ENCODE results near the gene EID2.

DNA sequence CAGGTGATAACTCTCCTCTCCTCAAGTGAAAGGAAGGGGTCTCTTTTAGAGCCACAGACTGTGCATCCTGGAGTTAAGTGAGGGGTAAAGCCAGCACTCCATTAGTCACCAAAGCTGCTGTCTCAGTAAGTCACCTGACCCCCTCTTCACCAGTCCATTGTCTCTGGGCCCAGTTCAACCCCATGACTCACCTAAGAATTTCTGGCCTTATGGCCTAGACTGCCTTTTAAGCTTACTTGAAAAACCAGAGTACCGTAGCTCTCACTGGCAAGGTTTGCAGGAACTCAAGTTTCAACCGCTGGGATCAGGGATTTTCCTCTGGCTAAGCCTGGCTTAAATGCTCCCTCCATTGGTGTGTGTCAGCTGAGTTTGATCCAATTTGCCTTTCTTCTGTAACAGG, 23.4 kb upstream of the EID2 start:
- TF ChIP-seq MAFK (conservative IDR thresholded peaks at IDR 0.05 in 1 of 2, IDR thresholded peaks at IDR 0.05 in 1 of 2; ENCODE audit: low read length in 2 of 2) = no peak
- TF ChIP-seq, protein P1, sequence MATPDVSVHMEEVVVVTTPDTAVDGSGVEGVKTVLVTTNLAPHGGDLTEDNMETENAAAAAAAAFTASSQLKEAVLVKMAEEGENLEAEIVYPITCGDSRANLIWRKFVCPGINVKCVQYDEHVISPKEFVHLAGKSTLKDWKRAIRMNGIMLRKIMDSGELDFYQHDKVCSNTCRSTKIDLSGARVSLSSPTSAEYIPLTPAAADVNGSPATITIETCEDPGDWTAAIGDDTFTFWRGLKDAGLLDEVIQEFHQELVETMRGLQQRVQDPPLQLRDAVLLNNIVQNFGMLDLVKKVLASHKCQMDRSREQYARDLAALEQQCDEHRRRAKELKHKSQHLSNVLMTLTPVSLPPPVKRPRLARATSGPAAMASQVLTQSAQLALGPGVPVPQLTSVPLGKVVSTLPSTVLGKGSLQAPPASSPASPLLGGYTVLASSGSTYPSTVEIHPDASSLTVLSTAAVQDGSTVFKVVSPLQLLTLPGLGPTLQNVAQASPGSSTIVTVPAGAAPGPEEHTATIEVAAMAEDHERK (CRISPR knock-in tag; IDR thresholded peaks at IDR 0.05; ENCODE audit: low read depth) = no peak
- TF ChIP-seq, protein P2, sequence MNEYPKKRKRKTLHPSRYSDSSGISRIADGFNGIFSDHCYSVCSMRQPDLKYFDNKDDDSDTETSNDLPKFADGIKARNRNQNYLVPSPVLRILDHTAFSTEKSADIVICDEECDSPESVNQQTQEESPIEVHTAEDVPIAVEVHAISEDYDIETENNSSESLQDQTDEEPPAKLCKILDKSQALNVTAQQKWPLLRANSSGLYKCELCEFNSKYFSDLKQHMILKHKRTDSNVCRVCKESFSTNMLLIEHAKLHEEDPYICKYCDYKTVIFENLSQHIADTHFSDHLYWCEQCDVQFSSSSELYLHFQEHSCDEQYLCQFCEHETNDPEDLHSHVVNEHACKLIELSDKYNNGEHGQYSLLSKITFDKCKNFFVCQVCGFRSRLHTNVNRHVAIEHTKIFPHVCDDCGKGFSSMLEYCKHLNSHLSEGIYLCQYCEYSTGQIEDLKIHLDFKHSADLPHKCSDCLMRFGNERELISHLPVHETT (CRISPR knock-in tag; conservative IDR thresholded peaks at IDR 0.05) = no peak
- TF ChIP-seq, protein P3, sequence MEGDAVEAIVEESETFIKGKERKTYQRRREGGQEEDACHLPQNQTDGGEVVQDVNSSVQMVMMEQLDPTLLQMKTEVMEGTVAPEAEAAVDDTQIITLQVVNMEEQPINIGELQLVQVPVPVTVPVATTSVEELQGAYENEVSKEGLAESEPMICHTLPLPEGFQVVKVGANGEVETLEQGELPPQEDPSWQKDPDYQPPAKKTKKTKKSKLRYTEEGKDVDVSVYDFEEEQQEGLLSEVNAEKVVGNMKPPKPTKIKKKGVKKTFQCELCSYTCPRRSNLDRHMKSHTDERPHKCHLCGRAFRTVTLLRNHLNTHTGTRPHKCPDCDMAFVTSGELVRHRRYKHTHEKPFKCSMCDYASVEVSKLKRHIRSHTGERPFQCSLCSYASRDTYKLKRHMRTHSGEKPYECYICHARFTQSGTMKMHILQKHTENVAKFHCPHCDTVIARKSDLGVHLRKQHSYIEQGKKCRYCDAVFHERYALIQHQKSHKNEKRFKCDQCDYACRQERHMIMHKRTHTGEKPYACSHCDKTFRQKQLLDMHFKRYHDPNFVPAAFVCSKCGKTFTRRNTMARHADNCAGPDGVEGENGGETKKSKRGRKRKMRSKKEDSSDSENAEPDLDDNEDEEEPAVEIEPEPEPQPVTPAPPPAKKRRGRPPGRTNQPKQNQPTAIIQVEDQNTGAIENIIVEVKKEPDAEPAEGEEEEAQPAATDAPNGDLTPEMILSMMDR (CRISPR knock-in tag; IDR thresholded peaks at IDR 0.05) = no peak
- TF ChIP-seq FOXP1 (IDR thresholded peaks at IDR 0.05) = no peak
- TF ChIP-seq FOXP1 (CRISPR knock-in tag; IDR thresholded peaks at IDR 0.05) = no peak
- TF ChIP-seq MTA3 (CRISPR knock-in tag; IDR thresholded peaks at IDR 0.05) = no peak
- TF ChIP-seq, protein P4, sequence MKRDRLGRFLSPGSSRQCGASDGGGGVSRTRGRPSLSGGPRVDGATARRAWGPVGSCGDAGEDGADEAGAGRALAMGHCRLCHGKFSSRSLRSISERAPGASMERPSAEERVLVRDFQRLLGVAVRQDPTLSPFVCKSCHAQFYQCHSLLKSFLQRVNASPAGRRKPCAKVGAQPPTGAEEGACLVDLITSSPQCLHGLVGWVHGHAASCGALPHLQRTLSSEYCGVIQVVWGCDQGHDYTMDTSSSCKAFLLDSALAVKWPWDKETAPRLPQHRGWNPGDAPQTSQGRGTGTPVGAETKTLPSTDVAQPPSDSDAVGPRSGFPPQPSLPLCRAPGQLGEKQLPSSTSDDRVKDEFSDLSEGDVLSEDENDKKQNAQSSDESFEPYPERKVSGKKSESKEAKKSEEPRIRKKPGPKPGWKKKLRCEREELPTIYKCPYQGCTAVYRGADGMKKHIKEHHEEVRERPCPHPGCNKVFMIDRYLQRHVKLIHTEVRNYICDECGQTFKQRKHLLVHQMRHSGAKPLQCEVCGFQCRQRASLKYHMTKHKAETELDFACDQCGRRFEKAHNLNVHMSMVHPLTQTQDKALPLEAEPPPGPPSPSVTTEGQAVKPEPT (CRISPR knock-in tag; IDR thresholded peaks at IDR 0.05; ENCODE audit: low read depth) = no peak
- no peak for TF ChIP-seq SIN3A (IDR thresholded peaks at IDR 0.05; ENCODE audit: borderline replicate concordance, low read depth, low read length)
- TF ChIP-seq KAT2B (IDR thresholded peaks at IDR 0.05; ENCODE audit: borderline replicate concordance, low read depth, low read length) = no peak
- no peak for TF ChIP-seq ZBTB8A (CRISPR knock-in tag; IDR thresholded peaks at IDR 0.05; ENCODE audit: borderline replicate concordance, low read depth)
- no peak for TF ChIP-seq ZNF746 (CRISPR knock-in tag; IDR thresholded peaks at IDR 0.05)
- no peak for TF ChIP-seq MAFG (CRISPR knock-in tag; IDR thresholded peaks at IDR 0.05)

All from HepG2 (cell line).